GM12873 (cell line): ENCODE results near the gene LAPTM5.

ENCODE experiments used
- TF ChIP-seq, protein P1 (sequence below): IDR thresholded peaks from 2 replicates; pipeline ENCODE4 v1.5.1; 2012; ENCODE audit warnings: low read depth, mild to moderate bottlenecking, moderate library complexity, low read length, control low read depth; ENCODE audit not compliant: insufficient read depth; ENCODE audit errors: missing control alignments

LAPTM5 gene

DNA sequence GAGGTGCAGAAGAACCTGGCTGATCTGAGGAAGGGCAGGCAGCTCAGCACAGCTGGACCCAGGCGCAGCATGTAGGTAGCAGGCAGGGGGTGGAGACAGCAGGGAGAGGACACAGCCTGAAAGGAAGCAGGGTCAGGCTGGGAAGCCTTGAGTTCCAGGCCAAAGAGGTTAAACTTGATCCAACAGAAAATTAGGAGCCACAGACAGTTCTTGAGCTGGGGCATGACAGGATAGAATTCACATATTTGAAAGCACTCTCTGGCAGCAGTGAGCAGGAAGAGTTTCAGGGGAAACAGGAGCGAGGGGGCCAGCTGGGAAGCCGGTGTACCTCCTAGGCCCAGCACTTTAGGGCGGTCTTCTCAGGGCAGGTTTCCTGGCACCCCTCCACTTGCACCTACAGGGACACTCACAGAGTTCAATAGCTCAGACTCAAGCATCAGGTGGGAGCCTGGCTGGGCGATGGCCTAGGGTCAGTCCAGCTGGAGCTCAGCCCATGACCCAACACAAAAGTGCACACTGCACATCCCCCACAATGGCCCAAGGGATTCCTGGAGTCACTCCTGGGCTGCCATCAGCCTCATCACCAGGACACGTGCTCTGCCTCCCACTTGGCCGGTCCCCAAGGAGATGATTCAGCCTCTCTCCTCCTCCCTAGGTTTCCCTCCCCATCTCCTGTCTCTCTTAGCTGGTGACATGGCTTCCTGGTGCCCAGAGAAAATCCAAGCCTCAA is 56.9 kb downstream of the LAPTM5 start:
- TF ChIP-seq, protein P1, sequence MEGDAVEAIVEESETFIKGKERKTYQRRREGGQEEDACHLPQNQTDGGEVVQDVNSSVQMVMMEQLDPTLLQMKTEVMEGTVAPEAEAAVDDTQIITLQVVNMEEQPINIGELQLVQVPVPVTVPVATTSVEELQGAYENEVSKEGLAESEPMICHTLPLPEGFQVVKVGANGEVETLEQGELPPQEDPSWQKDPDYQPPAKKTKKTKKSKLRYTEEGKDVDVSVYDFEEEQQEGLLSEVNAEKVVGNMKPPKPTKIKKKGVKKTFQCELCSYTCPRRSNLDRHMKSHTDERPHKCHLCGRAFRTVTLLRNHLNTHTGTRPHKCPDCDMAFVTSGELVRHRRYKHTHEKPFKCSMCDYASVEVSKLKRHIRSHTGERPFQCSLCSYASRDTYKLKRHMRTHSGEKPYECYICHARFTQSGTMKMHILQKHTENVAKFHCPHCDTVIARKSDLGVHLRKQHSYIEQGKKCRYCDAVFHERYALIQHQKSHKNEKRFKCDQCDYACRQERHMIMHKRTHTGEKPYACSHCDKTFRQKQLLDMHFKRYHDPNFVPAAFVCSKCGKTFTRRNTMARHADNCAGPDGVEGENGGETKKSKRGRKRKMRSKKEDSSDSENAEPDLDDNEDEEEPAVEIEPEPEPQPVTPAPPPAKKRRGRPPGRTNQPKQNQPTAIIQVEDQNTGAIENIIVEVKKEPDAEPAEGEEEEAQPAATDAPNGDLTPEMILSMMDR, result no peak

DNA sequence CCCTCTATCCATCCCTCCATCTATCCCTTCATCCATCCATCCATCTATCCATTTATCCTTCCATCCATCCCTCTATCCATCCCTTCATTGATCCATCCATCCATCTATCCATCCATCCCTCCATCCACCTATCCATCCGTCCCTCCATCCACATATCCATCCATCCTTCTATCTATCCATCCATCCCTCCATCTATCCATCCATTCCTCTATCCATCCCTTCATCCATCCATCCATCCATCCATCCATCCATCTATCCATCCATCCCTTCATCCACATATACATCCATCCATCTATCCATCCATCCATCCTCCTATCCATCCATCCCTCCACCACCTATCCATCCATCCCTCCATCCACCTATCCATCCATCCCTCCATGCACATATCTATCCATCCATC is 57.8 kb downstream of the LAPTM5 start:
- TF ChIP-seq, protein P1, result no peak

DNA sequence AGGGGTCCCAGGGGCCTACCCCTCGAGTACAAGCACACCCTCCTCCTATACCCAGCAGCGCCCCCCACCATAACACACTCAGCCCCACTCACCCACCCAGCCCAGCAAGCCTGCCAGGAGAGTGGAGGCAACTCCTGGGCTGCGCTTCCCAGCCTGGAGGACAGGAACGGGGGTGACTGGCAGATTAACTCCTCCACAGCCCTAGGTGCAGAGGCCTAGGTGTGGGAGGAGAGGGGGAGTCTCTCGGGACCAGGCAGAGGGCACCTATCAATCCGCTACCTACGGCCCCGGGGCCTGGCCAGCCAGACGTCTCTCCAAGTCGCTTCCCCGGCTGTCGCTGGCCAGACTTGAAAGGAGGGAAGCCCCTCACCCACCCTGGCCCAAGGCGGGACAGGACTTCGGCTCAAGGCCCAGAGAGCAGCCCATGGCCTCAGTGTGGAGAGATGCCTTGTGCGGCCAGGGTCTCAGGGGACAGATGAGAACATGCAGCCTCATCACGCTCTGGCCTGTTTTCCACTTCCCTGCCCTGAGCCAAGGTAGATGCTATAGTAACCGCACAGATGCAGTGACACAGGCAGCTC is 59.1 kb downstream of the LAPTM5 start:
- TF ChIP-seq, protein P1, result no peak

DNA sequence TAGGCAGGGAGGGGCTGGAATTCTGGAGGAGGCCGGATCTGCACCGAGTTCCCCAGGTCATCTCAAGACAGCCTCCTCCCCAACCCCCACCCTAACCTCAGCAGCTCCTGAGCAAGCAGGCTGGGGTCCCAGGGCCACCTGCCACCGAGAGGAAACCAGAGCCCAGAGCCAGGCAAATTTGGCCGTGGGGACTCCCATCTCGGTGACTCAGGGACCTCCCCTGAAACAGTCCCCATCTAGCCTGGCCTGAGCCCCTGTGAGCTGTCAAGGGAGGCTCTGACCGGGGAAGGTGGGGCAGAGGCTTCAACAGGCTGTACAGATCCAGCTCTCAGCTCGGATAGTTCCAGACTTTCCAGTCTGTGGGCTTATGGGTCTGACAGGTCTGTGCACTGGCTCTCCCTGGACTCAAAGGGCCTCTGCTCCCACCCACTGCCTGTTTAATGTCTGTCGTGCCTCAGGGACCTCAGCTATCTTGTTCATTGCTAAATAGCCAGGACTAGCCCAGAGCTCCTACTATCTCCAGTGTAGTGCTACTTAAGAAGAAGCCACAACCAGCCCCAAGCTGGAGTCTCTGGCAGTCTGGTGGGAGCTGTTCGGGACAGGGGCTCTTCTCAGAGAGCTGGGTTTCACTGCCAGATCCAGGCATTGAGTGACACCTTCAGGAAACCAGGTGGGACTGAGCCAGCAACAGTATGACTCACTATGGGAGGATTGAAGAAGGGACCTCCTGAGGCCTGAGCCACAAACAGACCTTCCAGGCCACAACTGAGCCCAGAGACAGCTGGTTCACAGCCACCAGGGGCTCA is 59.8 kb downstream of the LAPTM5 start:
- TF ChIP-seq, protein P1, result peak; percentile 24

DNA sequence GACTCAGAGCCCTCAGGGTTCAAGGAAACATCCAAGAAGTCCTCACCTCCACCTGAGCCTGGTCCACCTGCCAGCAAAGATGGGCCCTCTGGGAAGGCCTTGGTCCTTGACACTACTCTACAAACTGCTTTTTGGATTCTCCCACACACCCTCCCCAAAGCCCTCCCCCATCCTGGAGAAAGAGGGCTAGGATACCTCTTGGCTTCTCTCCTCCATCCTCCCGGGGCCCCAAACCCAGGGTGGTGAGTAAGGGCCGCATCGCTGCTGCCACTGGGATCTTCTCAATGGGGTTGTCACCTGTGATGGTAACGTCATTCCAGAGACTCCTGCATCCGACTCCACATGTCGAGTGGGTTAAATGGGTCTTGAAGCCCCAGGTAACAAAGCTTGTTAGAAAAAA is 60.7 kb downstream of the LAPTM5 start:
- TF ChIP-seq, protein P1, result no peak

DNA sequence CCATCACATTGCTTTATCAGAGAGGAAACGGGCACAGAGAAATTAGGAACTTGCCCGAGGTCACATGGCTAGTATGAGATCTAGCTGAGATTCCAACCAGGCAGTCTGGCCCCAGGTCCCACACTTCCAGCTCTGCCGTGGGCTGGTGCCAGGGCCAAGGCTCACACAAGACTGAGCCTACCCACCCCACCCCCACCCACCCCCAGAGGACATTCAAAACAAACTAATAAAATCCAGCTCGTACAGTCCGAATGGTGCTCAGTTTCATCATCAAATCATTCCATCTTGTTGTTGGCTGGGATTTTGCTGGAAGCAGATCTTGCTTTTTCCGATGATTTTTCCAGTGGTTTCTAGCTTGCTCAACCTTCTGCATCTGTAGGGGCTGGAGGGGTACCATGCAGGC is 62.1 kb downstream of the LAPTM5 start:
- TF ChIP-seq, protein P1, result no peak

DNA sequence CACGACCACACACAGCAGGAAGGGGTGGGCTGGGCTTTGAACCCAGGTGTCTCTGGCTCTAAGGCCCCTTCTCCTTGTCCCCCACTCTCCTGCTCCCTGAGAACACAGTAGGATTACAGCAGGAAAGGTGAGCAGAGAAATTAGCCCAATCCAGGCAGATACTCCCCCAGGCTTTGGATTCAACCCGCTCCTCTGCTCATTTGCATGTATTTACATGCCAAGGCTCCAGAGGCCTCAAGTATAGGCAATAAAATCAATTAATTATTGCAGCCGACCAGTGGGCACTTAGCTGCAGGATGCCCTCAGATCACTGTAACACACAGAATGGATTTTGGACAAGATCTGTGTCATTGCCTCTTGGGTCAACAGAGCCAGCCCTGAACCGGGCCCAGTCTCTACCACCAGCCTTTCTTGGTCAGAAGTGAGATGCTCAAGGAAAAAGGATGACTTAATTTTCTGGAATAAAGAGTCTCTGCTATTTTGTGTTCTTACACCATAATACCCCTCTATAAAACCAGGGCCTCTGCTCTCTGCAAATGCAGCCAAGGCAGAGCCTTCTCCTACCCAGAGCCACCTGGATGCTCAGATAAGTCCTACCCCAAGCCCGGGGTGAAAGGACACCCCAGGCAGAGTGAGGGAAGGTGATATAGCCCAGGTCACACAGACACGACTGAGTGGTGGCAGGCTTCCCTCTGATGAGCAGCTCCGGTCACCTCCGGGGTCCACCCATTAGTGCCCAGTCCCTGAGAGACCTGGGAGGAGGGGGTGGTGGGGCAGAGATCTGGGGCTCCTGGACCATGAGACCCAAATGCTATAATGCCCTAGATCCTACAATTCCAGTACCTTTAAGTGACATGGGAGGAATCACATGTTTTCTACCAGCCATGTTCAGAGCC is 63.0 kb downstream of the LAPTM5 start:
- TF ChIP-seq, protein P1, result no peak
